ENCODE data around the gene LAIR2. TPM values are rescaled to one million over a fixed set of nuclear protein-coding genes. Genes with fewer than 3 reads are reported as not detected.

The LAIR2 gene
- total and polyA plus RNA-seq, 7 experiments from 2014 or later = 0.85 to 12.8 (median 2.8) TPM; not detected in 1

DNA sequence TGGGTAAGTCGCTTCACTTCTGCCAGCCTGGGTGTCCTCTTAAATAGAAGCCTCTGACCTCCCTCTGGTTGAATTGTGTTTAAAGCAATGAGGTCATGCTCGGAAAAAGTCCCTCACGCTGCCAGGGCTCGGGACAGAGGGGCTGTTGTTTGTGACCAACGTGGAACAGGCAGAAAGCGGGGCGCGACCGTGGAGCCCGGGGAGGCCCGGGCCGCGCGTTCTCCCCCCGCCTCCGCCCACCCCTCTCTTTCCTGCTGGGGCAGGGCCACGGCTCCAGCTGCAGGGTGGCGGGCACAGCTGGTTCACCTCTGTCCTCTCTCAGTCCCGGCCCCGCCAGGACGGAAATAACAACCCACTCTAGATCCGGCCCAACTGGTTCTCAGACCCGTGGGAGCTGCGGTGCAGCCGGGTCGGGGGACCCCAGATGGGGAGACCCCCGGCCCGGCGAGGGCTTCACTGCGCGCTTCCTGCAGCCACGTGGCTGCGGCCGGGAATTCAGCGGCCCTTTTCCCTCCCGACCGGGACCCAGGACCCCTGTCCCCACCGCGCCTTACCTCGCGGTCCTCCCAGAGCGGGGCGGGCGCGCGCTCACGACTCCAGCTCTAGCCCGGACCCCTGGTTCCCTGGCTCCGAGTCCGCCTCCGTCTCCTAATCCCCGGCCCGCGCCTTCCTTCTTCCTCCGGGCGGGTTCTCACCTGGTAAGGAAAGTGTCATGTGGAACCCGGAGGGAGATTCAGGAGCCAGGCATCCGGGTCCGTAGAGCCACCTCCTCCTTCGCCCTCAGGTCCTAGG is 31.4 kb upstream of the LAIR2 start:
- peak; percentile 29 for ATAC-seq

DNA sequence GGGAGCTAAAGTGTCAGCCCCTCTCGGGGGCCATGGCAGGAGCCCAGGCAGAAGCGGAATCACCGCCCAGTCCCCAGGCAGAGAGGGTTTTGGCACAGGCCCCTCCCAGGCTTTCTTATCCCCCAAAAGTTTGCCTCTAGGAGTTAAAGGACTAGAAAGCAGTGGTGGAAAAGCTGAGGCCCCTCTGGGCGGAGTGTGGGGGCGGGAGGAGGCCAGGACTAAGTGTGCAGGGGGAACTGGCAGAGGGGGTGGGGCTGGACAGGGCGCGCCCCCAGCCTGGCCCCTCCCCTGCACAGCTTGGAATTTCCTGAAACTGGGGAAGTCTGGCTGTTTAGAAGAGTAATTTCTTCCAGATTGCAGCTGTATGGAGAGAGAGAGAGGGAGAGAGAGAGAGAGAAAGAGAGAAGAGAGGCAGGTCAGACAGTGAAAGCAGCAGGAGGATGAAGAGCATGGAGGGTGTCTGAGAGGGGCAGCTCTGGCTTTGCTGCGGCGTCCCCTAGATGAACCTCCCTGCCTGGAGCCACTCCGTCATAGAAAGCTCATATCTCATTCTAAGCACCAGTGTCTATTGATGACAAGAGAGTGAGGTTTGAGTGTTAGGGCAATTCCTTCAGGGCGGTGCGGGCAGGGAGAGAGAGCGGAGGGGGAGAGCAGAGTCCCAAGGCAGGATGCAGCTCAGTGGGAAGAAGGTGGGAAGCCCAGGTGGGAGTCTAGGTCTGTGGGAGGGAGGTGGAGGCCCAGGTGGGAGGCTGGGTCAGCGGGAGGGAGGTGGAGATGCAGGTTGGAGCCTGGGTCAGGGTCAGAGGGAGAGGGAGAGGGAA is 29.4 kb upstream of the LAIR2 start, which contains the start of gene CDC42EP5:
Gene CDC42EP5 (minus strand): TSS at position 226 of the 821 bp plus-strand sequence. CDS start 7,749 bp downstream, outside the sequence.
- Mint-ChIP-seq H3K9me3 (peaks cover 0 to 3% (median 0%) of the 10 kb centered on the region in 11 donors), H3K4me3 (peak within 1 kb of the TSS in 2 of 10 donors; percentile 5 to 35), H3K27me3 (peaks cover 41 to 66% (median 59%) of the 10 kb centered on the region in 5 donors), H3K36me3 (no peaks in the 10 kb centered on the region), H3K27ac (peak within 1 kb of the TSS in 1 of 9 donors; percentile 57), H3K4me1 (peaks cover 7 to 19% (median 14%) of the 10 kb centered on the region in 7 donors)
- ChIA-PET CTCF (no interaction called here), POLR2A (interaction anchor here (0.6 kb wide), 1 partner anchor 412 kb away, joined by 3 read pairs; no protein-coding TSS in a partner anchor)
- no peak for DNase-seq
- ATAC-seq = peak; percentile 37
- Histone ChIP-seq H3K9me3 (ENCODE audit: control insufficient read depth in 2 of 3, low read length in 3 of 3) (no peaks in the 10 kb centered on the region), H3K27ac (ENCODE audit: low read depth, low read length) (no peak within 1 kb of the TSS), H3K4me1 (ENCODE audit: control insufficient read depth in 2 of 2, insufficient read depth in 2 of 2, low read length in 2 of 2) (no peaks in the 10 kb centered on the region), H3K4me3 (ENCODE audit: low read length) (no peak within 1 kb of the TSS), H3K36me3 (ENCODE audit: control insufficient read depth in 2 of 3, insufficient read depth in 3 of 3, low read length in 3 of 3) (no peaks in the 10 kb centered on the region), H3K27me3 (ENCODE audit: control insufficient read depth in 2 of 2, insufficient read depth in 2 of 2, low read length in 2 of 2) (peaks cover 0 to 4% of the 10 kb centered on the region in 2 donors)
- intact Hi-C loops (cut with micrococcal nuclease) = no loop called here

More for the DNA sequence above, 31.4 kb upstream of the LAIR2 start:
- ChIA-PET CTCF (interaction anchor here (0.5 kb wide), 1 partner anchor 9 kb away, joined by 3 read pairs; no protein-coding TSS in a partner anchor), POLR2A (interaction anchor here (1.0 to 1.6 kb wide), 2 partner anchors 23 kb away, joined by 3 to 6 read pairs; partner anchors contain the start of gene LENG8)
- Mint-ChIP-seq H3K36me3 (no peaks in the 10 kb centered on the region), H3K27ac (no peak overlapping the region), H3K27me3 (peaks cover 31 to 56% (median 48%) of the 10 kb centered on the region in 5 donors), H3K4me3 (peak overlapping the region in 3 of 10 donors; percentile 25 to 39 (median 37)), H3K4me1 (peaks cover 7 to 19% (median 14%) of the 10 kb centered on the region in 7 donors), H3K9me3 (peaks cover 0 to 5% (median 0%) of the 10 kb centered on the region in 11 donors)
- Histone ChIP-seq H3K4me1 (ENCODE audit: control insufficient read depth in 2 of 2, insufficient read depth in 2 of 2, low read length in 2 of 2) (no peaks in the 10 kb centered on the region), H3K27ac (ENCODE audit: low read depth, low read length) (no peak overlapping the region), H3K27me3 (ENCODE audit: control insufficient read depth in 2 of 2, insufficient read depth in 2 of 2, low read length in 2 of 2) (peaks cover 3 to 4% of the 10 kb centered on the region in 2 donors), H3K4me3 (ENCODE audit: low read length) (no peak overlapping the region), H3K36me3 (ENCODE audit: control insufficient read depth in 2 of 3, insufficient read depth in 3 of 3, low read length in 3 of 3) (no peaks in the 10 kb centered on the region), H3K9me3 (ENCODE audit: control insufficient read depth in 2 of 3, low read length in 3 of 3) (no peaks in the 10 kb centered on the region)
- no peak for DNase-seq
- intact Hi-C loops (cut with micrococcal nuclease) = no loop called here

DNA sequence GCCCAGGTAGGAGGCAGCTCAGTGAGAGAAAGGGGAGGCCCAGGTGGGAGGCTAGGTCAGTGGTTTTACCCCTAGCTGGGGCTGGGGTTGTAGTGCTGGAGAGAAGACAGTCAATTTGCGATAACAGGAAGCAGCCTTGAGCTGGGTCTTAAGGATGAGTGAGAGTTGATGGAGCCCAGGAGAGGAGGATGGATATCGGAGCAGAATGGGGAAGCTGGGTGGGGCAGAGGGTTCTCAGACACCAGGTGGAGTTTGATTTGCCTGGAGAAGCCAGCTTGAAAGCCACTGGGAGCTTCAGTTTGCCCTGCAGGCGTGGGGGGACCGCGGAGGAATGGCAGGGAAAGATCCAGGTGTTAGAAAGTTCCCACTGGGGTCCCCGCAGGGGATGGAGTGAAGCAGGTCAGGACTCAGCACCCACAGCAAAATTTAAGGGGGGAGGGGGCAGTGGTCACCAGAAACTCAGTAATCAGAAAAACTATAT is 28.7 kb upstream of the LAIR2 start:
- H3K4me3 ChIP-seq (ENCODE audit: low read length) = no peak overlapping the region
- POLR2A ChIA-PET = interaction anchor here (0.6 kb wide), 1 partner anchor 413 kb away, joined by 3 read pairs; no protein-coding TSS in a partner anchor
- DNase-seq = no peak

DNA sequence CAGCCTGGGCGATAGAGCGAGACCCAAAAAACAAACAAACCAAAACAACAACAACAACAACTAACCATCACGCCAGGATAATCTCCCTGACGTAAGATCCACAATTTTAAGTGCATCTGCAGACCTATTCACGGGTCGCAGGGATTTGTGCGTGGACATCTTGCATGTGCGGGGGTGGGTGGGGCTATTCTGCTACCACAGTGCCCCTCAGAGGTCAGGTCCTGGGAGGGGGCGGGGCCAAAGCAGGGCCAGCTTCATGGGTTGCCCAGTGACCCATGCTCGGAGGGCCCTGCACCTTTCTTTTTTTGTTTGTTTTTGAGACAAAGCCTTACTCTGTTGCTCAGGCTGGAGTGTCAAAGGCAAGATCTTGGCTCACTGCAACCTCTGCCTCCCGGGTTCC is 26.9 kb upstream of the LAIR2 start:
- CTCF ChIA-PET = no interaction called here

More for the DNA sequence above, 28.7 kb upstream of the LAIR2 start:
- no peak overlapping the region for H3K27ac ChIP-seq (ENCODE audit: low read depth, low read length)
- Mint-ChIP-seq H3K4me1 (peaks cover 7 to 21% (median 14%) of the 10 kb centered on the region in 7 donors), H3K9me3 (peaks cover 0 to 3% (median 0%) of the 10 kb centered on the region in 11 donors), H3K4me3 (no peak overlapping the region), H3K36me3 (no peaks in the 10 kb centered on the region), H3K27me3 (peaks cover 45 to 65% (median 57%) of the 10 kb centered on the region in 5 donors), H3K27ac (peak overlapping the region in 1 of 9 donors; percentile 57)
- intact Hi-C loops (cut with micrococcal nuclease) = no loop called here
- CTCF ChIA-PET = interaction anchor here (0.5 kb wide), 1 partner anchor 227 kb away, joined by 3 read pairs; no protein-coding TSS in a partner anchor
- no peaks in the 10 kb centered on the region for H3K4me1 ChIP-seq (ENCODE audit: control insufficient read depth in 2 of 2, insufficient read depth in 2 of 2, low read length in 2 of 2)
- H3K9me3 ChIP-seq (ENCODE audit: control insufficient read depth in 2 of 3, low read length in 3 of 3) = no peaks in the 10 kb centered on the region
- no peaks in the 10 kb centered on the region for H3K36me3 ChIP-seq (ENCODE audit: control insufficient read depth in 2 of 3, insufficient read depth in 3 of 3, low read length in 3 of 3)
- peaks cover 0 to 4% of the 10 kb centered on the region in 2 donors for H3K27me3 ChIP-seq (ENCODE audit: control insufficient read depth in 2 of 2, insufficient read depth in 2 of 2, low read length in 2 of 2)
- ATAC-seq = no peak

DNA sequence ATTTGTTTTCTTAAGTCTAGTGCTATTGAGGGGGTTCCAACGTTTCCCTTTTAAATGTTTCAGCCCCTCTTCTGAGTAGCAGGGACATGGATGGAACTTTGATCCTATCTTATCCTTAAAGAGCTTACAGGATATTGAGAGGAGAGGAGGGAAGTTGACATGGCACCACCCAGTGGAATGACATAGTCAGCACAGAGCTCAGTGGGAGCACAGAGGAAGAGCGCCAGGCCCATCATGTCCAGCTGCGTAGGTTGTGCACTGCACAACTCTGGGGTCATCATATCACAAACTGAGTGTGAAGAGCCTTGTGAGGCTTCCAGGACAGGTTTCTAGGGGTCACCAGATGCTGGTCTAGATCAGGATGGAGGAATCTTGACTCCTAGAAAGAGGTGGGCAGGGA is 25.0 kb upstream of the LAIR2 start:
- DNase-seq = no peak
- Mint-ChIP-seq H3K27me3 (peaks cover 41 to 57% (median 48%) of the 10 kb centered on the region in 5 donors), H3K9me3 (peaks cover 0 to 3% (median 0%) of the 10 kb centered on the region in 11 donors), H3K4me1 (peaks cover 4 to 22% (median 10%) of the 10 kb centered on the region in 7 donors), H3K4me3 (no peak overlapping the region), H3K27ac (no peak overlapping the region), H3K36me3 (no peaks in the 10 kb centered on the region)
- intact Hi-C loops (cut with micrococcal nuclease) = no loop called here
- ChIA-PET POLR2A (no interaction called here), CTCF (interaction anchor here (1.0 kb wide), 1 partner anchor 198 kb away, joined by 4 read pairs; no protein-coding TSS in a partner anchor)
- H3K36me3 ChIP-seq (ENCODE audit: control insufficient read depth in 2 of 3, insufficient read depth in 3 of 3, low read length in 3 of 3) = no peaks in the 10 kb centered on the region
- no peaks in the 10 kb centered on the region for H3K9me3 ChIP-seq (ENCODE audit: control insufficient read depth in 2 of 3, low read length in 3 of 3)
- ATAC-seq = no peak
- H3K27me3 ChIP-seq (ENCODE audit: control insufficient read depth in 2 of 2, insufficient read depth in 2 of 2, low read length in 2 of 2) = no peaks in the 10 kb centered on the region
- H3K27ac ChIP-seq (ENCODE audit: low read depth, low read length) = no peak overlapping the region
- H3K4me1 ChIP-seq (ENCODE audit: control insufficient read depth in 2 of 2, insufficient read depth in 2 of 2, low read length in 2 of 2) = peaks cover 0 to 2% of the 10 kb centered on the region in 2 donors
- H3K4me3 ChIP-seq (ENCODE audit: low read length) = no peak overlapping the region

More for the DNA sequence above, 26.9 kb upstream of the LAIR2 start:
- intact Hi-C loops (cut with micrococcal nuclease) = no loop called here
- peaks cover 33 to 51% (median 46%) of the 10 kb centered on the region in 5 donors for H3K27me3 Mint-ChIP-seq
- peaks cover 0 to 2% of the 10 kb centered on the region in 2 donors for H3K27me3 ChIP-seq (ENCODE audit: control insufficient read depth in 2 of 2, insufficient read depth in 2 of 2, low read length in 2 of 2)
- peaks cover 0 to 3% (median 0%) of the 10 kb centered on the region in 11 donors for H3K9me3 Mint-ChIP-seq
- no peaks in the 10 kb centered on the region for H3K36me3 Mint-ChIP-seq
- no peak overlapping the region for H3K27ac ChIP-seq (ENCODE audit: low read depth, low read length)
- peaks cover 2 to 17% (median 7%) of the 10 kb centered on the region in 7 donors for H3K4me1 Mint-ChIP-seq
- ATAC-seq = no peak
- H3K4me3 Mint-ChIP-seq = no peak overlapping the region
- H3K4me1 ChIP-seq (ENCODE audit: control insufficient read depth in 2 of 2, insufficient read depth in 2 of 2, low read length in 2 of 2) = no peaks in the 10 kb centered on the region
- DNase-seq = no peak
- no peak overlapping the region for H3K4me3 ChIP-seq (ENCODE audit: low read length)
- POLR2A ChIA-PET = no interaction called here
- no peaks in the 10 kb centered on the region for H3K9me3 ChIP-seq (ENCODE audit: control insufficient read depth in 2 of 3, low read length in 3 of 3)
- H3K27ac Mint-ChIP-seq = no peak overlapping the region
- H3K36me3 ChIP-seq (ENCODE audit: control insufficient read depth in 2 of 3, insufficient read depth in 3 of 3, low read length in 3 of 3) = no peaks in the 10 kb centered on the region
